Stimulated activated naive CD4-positive, alpha-beta T cell treated with Interleukin-2 at 50 U/mL for 16 hours (primary cell): ENCODE data around the gene SUSD6.
A peak's percentile ranks its signal among the peaks of the same experiment; 100 is the strongest.

Experiments
- DNase-seq: peaks from one replicate; lab custom pipeline; 2025; lab: John Stamatoyannopoulos, UW

SUSD6 gene, protein sequence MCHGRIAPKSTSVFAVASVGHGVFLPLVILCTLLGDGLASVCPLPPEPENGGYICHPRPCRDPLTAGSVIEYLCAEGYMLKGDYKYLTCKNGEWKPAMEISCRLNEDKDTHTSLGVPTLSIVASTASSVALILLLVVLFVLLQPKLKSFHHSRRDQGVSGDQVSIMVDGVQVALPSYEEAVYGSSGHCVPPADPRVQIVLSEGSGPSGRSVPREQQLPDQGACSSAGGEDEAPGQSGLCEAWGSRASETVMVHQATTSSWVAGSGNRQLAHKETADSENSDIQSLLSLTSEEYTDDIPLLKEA

DNA sequence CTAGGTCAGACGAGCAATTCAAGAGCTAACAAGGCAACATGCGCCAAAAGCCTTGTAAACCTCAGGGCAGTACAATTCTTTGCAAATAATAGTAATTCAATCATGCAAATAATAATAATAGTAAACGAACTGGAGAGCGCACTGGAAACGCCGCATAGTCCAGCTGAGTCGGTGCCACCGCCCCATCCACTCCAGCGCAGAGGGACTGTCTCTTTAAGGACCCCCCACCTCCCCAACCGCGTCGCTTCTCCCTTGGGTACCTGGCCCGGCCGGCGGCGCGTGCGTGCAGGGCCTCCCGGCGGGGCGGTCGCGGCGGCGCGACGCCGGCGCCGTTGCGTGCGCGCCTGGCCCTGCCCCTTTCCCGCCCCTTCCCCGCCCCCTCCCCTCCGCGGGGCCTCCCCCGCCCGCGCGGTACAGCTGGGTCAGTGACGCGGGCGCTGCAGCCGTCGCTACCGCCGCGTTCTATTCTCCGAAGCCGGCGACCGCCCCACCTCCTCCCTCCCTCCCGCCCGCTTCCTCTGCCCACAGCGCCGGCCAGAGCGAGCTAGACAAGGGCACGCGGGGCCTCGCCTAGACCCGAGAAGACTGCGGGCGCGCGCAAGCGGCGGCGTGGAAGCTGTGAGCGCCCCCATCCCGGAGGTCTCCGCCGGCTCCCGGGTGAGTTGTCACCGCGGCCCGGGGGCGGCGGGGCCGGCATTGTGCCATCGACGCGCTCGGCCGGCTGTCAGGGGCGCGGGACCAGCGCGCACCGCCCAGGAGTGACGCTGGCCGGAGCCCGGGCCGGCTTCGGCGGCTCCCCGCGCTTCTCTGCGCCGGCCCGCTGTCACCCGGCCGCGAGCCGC, at the start of gene SUSD6:
Gene SUSD6, plus strand, starts transcription at position 425 of the 842 bp plus-strand sequence. CDS start 46,997 bp downstream, outside the sequence.
- peak; percentile 90 for DNase-seq

DNA sequence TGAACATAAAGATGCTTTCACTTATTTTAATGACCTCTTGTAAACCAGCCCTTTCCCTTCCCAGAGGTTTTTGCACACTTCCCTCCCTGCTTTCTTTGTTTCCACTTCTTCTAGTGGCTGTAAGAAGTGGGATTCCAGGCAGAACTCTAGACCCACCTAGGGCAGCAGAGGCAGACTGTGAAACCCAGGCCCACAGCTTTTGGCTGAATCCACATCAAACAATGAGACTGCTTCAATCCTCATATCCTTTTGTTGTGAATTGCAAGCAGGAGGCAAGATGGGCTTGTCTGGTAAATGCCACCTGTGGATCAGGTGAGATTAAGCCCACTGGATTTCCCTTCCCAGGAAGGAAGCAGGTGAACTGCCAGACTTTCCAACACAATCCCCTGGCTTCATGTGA, 49.5 kb upstream of the SUSD6 start:
- DNase-seq, result no peak

DNA sequence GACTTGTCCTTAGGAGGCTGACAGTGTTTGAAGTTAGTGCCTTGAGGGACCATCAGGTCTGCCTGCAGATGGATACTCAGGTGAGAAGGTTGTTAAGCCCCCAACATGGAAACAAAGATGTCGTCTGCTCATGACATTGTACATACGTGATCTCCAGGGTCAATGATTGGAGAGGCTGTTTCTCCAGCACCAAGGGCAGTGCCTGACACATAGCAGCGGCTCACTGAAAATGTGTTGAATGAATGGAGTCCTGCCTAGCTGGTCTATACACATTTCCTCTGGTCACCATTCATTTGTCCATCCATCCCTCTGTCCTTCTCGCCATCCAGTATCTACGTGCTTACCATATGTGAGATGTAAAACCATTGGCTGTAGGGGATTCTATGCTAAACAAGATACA, 43.8 kb upstream of the SUSD6 start:
- no peak for DNase-seq

DNA sequence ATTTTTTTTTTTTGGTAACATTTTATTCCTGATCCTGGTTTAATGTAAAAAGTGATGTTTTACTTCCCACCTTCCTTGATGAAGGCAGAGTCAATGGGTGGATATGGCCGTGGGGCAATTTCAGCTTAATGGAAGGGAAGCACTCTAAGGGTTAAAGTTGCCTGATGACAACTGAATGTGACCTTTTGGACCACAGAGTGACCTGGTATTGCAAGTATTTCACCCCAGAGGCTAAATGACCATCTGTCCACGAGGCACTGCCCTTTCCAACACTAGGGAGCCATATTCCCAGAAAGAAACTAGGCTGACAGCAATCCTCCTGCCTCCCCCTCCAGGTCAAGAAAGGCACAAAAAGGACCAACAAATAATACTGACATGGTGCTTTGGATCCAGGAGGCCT, 41.5 kb upstream of the SUSD6 start:
- no peak for DNase-seq

DNA sequence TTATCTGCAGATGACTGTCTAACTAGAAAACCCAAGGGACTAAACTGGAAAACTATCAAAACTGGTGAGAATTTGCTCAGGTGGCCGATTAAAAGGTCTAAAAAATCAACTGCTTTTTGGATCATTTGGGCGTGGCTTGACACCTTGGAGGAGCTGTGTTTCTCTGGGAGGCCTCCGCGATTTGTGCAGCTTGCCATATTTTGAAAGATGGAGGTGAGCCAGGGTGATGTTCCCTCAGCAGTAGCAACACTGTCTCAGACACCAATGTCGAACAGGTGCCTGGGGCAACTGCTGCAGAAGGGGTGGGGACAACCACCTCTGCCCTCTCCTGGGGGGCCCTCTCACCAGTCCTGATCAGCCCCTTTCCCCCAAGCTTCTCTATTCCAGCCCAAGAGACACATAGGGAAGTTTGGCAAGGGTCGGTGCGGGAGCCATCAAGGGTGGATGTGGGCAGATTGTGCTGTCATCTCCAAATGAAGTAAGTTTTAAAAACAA, 40.5 kb upstream of the SUSD6 start:
- no peak for DNase-seq

DNA sequence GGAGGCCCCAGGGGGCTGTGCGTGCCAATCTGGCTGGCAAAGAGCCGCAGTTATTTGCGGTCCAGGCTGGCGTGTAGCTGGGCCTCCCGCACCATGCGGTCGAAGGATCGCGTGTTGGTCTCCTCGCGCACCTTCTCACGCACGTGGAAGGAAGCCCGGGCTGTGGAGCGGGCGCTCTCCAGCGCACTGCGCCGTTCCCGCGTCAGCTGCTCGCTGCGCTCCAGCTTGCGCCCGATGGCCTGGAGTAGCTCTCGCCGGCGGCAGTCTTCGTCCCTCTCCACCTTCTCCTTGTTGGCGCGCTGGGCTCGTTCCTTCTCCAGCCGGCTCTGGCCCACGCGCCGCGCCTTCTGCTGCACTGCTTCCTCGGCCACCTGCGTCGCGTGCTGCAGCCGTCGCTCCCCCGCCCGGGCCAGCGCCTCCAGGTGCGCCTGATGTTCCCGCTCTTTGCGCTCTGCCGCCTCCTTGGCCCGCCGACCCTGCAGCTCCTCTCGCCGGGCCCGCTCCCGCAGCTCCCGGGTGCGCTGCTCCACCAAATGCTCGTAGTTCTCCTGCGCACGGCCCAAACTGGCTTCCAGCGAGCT, 39.9 kb upstream of the SUSD6 start:
- DNase-seq, result no peak

DNA sequence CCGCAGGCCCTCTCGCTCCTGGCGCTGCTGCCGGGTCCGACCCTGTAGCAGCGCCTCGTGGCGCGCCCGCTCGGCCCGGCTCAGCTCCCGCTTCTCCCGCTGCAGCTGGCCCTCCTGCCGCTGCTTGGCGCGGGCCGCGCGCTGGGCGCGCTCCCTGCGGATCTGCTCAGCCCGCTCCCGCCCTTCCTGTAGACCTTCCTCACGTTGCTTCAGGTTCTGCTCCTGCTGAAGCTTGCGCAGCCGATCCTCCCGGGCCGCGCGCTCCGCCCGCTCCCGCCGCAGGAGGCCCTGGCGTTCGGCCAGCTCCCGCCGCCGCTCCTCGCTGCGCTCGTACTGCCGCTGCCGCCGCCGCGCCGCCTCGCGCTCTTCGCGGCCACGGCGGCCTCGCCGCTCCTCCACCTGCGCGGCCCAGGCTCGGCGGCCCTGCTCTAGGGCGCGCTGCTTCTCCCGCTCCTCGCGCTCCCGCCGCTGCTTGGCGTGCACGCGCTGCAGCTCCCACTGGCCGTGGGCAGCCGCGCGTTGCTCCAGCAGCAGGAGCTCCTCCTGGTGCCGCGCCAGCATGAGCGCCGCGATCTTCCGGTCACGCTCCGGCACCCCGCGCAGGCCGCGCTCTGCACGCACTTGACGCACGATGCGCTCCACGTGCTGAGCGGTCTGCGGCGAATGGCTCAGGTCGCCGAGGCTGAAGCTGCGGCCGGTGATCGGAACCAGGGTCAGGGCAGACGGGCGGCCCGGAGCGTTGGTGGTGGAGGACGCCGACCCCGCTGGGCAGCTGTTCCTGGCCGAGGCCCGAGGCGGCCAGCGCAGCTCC, 39.2 kb upstream of the SUSD6 start:
- no peak for DNase-seq

DNA sequence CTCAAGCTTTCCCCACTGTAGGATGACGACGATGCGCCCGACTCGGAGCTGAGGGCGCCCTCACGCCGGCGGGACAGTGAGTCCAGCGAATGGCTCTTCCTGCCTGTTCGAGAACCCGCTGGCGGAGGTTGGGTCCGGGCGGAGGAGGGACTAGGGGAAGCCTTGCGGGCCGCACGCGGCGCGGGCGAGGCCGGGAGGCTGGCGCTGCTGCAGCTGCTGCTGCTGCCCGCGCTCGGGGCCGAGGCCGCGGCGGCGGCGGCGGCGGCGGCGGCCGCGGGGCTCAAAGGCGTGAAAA, 38.6 kb upstream of the SUSD6 start:
- no peak for DNase-seq

DNA sequence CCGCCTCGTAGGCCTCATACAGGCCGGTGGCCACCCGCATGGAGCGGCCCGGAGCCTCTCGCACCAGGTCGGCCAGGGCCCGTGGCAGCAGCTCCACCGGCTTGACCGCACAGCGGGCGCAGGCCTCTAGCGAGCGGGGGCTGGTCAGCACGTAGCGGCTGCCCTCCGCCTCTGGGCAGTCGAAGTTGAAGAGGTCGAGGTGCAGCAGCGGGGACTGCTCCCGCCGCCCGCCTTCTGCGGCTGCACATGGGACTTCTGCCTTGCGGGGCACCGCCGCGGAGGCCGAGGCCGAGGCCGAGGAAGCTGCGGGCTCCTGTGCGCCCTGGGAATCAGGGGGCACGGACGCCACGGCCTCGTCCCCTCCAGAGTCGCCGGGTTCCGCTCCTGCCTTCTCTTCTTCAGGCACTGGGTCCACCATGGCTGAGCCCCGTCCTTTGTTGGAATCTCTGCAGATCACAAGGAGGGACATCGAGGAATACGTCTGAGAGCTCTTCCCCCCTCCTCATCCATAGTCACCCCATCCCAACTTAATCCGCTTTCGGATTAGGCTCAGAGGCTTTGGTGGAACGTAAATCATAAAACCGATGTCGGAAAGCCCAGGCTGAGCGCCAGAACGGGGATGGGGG, 38.1 kb upstream of the SUSD6 start:
- DNase-seq, result no peak

DNA sequence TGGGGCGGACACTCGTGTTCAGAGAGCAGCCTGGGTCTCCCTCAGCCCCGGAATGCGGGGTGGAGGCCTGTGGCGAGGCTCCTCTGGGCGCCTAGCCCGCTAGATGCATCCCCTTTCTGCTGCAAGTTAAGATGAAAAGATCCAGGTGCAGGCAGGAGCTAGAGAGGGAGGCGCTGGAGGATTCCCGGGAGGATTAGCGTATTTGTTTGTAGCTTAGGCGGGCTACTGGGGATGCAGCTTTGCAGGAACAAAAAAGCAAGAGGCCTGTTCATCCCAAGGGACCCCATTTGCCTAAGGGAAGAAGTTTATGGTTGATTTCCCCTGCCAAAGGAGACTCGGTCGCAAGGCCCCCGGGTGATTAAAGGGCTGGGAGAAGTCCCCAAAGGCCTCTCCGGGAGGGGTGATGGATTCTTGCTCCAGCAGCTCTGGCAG, 37.5 kb upstream of the SUSD6 start:
- DNase-seq, result no peak

DNA sequence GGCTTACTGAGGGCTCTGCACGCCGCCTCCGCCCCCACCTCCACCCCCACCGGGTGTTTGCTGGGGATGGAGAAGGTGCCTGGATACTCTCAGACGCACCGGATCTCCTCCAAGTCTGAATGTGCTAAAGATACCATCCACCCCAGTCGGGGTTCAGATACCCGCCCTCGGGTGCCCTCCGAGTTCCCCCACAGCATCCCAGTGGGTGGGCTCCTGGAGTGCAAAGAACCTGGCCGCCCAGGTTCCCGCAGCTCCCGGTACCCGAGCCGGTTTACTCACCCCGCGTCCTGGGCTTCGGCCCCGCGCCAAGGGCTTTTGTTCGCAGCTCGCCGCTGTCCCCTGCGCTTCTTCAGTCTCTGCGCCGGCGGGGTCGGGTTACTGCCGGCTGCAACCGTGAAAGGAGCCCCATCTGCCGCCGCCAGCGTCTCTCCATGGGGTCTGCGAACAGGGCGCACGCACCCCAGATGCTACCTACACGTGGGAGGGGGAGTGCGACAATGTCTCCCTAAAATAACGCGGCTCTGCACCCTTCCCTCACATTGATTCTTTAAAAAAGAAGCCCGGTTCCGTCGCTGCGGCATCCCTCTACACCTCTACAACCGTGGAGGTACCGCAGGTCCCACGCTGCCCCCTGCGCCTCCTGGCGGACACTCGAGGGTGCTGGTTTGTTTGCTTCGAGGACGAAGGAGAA, 37.0 kb upstream of the SUSD6 start, which contains the start of gene CCDC177:
Gene CCDC177, minus strand, starts transcription at position 609 of the 691 bp plus-strand sequence. CDS start 1,249 bp downstream, outside the sequence.
- peak; percentile 68 for DNase-seq

DNA sequence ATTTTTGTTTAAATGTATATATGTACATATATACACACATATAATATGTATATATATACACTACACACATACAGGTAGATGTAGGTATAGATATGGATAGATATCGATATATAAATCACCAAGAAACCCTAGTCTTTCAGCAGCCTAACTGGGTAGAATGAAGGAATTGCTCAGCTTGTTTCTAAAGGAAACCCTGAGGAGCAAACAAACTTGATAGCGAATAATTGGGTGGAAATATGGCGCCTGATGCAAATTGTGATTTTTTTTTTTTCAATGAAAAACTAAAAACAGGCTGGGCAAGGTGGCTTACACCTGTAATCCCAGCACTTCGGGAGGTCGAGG, 36.5 kb upstream of the SUSD6 start:
- no peak for DNase-seq

DNA sequence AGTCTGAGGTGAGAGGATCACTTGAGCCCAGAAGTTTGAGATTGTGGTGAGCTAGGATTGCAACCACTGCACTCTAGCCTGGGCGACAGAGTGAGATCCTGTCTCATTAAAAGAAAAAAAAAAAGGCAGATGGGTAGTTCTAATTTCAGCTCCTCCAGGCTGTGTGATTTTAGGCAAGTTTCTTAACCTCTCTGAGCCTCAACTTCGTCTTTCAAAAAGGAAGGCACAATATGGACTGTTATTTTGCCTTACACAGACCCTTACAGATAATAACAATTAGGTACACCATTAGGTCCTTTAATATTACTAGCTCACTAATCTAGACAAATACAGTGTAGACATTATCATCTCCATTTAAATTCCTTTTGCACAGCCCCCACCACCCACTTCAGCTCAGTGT, 31.9 kb upstream of the SUSD6 start:
- no peak for DNase-seq

DNA sequence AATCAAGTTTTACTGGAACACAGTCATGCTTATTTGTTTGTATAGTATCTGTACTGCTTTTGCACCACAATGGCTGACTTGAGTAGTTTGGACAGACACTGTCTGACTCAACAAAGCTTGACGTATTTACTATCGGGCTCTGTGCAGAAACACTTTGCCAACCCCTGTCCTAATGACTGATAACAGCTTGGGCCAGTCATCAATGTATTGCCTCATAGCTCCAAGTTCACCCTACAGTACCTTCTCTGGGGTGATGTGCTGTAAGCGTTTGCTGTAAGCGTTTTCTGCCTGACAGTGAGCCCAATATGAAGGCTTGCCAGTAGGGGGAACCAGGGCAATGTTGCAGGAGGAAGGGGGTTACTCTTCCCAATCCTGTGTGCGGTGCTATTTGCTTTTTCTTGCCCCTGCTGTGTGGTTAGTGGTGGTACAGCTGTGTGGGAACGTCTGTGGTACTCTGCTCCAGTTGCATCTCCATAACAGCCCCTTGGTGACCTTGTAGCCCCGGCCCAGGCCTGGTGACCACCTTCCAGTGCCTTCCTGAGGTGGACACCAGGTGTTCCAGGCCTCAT, 31.3 kb upstream of the SUSD6 start:
- DNase-seq, result no peak

DNA sequence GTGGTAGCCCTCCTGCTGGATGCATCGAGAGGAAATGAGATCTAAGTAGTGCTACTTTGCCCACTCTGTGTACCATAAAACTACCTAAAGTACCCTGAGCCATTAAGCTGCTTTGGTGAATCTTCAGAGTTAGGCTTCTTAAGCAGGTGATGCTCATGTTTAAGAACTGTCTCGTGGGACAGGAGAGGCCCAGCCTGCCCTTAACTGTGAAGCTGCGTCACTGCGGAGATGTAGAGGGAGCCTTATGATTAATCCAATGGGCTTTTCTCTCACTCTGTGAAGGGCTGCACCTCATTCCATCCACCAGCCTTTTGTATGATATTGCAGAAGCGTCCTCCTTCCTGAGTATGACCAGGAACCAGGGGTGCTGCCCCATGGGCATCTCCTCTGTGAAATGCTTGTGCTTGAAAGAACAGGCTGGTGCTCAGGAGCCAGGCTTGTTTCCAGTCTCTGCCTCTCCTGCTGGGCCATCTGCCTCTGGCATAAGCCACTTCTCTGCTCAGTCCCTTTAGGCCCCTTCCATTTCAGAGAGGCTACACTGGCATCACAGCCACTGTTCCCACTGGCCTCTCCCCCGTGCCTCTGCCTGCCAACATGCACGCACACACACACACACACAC, 30.0 kb upstream of the SUSD6 start:
- DNase-seq, result no peak

DNA sequence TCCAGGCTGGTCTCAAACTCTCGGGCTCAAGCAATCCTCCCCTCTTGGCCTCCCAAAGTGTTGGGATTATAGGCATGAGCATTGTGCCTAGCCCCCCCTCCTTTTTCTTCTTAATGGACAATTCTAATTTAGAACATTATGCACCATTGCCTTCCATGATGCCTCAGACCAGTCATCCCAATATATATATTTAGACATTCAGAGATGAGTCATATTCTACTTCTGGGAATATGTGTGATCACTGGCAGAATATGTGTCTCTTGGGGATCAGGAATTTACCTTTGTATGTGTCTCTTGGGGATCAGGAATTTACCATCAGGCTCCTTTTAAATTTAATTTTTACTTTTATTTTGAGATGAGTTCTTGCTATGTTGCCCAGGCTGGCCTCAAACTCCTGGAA, 29.2 kb upstream of the SUSD6 start:
- no peak for DNase-seq

DNA sequence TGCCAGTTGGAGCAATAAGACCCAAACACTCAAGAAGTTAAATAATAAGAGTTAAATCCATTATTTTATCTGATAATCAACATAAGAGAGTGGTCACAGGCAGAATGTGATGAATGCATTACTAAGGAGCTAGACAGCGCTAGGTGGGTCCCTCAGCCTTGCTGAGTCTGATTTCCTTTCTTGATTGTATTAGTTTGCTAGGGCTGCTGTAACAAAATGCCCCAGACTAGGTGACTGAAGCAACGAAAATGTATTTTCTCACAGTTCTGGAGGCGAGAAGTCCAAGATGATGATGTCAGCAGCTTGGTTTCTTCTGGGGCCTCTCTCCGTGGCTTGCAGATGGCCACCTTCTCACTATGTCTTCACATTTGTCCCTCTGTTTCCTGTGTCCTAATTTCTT, 28.6 kb upstream of the SUSD6 start:
- no peak for DNase-seq

DNA sequence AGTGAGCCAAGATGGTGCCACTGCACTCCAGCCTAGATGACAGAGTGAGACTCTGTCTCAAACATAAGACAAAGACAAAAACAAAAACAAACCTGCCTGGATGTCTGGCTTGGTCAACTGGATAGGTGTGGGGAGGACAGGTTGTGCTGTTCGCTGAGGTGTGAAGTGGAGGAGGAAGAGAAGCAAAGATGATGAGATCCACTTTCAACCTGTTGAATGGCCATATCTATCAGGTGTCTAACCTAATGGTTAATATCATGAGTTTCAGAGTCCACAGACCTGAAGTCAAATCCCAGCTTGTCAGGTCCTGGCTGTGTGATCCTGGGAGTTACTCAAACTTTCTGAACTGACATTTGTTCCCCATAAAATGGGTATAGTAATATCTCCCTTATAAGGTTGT, 27.0 kb upstream of the SUSD6 start:
- DNase-seq, result no peak

DNA sequence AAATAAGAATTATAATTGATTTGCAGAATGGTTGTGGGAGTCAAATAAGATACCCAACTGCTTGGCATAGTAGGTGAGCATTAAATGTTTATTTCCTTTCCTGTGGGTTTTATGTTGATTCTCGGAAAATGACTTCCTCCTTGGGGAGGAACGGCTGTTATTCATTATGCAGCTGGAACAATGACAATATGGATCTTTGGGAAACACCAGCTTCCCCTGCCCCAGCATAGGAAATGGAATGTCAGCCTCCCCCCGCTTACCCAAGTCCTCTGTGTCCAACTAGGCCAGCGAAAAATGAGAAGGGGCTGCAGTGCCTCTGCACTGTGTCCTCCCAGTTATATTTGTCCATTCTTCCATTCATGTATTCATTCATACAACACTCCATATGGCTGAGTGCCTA, 25.0 kb upstream of the SUSD6 start:
- no peak for DNase-seq

DNA sequence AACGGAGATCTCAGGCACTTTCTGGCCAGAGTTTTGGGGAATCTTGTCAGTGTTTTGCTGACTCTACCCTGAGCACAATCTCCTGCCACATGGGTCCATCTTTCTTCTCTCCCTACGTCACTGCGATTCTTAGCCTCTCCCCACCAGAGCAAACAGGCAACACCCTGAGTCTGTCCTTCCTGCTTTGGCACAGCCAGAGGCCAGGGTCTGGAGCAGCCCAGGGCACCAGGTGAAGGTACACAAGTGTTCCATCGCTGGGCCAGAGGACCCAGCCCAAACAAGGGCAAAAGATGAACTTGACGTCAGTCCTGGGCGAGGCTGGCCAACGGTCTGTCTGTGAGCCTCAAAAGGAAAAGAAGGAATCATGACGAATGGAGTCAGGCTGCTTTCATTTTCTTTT, 24.0 kb upstream of the SUSD6 start:
- no peak for DNase-seq
